SKM-1 treated with dmso at 0.1 percent for 144 hours (cell line): Measurements from ENCODE around the gene TMEM164.

Source experiments
- DNase-seq: peaks from one replicate; lab custom pipeline; 2025; ENCODE audit not compliant: unreplicated experiment; lab: John Stamatoyannopoulos, UW

TMEM164 gene

GRCh38 chrX:110036162-110037033 is 33.5 kb downstream of the TMEM164 start:
- no peak for DNase-seq

GRCh38 chrX:110037178-110037577 is 34.3 kb downstream of the TMEM164 start:
- no peak for DNase-seq

GRCh38 chrX:110038900-110039299 is 36.0 kb downstream of the TMEM164 start:
- DNase-seq: no peak

GRCh38 chrX:110041980-110042379 is 39.1 kb downstream of the TMEM164 start:
- DNase-seq: no peak

- no peak for DNase-seq
These were observed 39.6 kb downstream of the TMEM164 start for GRCh38 chrX:110042496-110042895.

- DNase-seq: no peak
These were observed 40.6 kb downstream of the TMEM164 start for GRCh38 chrX:110043506-110043905.

- no peak for DNase-seq
These were observed 41.7 kb downstream of the TMEM164 start for GRCh38 chrX:110044346-110045249.

- no peak for DNase-seq
These were observed 42.5 kb downstream of the TMEM164 start for GRCh38 chrX:110045421-110045820.

GRCh38 chrX:110046001-110046400 is 43.1 kb downstream of the TMEM164 start:
- no peak for DNase-seq

- DNase-seq: no peak
These were observed 44.1 kb downstream of the TMEM164 start for GRCh38 chrX:110046971-110047370.

GRCh38 chrX:110049096-110049495 is 46.2 kb downstream of the TMEM164 start:
- no peak for DNase-seq

GRCh38 chrX:110050386-110050785 is 47.5 kb downstream of the TMEM164 start:
- no peak for DNase-seq

GRCh38 chrX:110050901-110051300 is 48.0 kb downstream of the TMEM164 start:
- DNase-seq: no peak

GRCh38 chrX:110051559-110051958 is 48.6 kb downstream of the TMEM164 start:
- no peak for DNase-seq

GRCh38 chrX:110052303-110052702 is 49.4 kb downstream of the TMEM164 start:
- no peak for DNase-seq

GRCh38 chrX:110053453-110053852 is 50.5 kb downstream of the TMEM164 start:
- DNase-seq: no peak

- DNase-seq: no peak
These were observed 52.7 kb downstream of the TMEM164 start for GRCh38 chrX:110055616-110056015.

- no peak for DNase-seq
These were observed 53.5 kb downstream of the TMEM164 start for GRCh38 chrX:110056419-110056818.

GRCh38 chrX:110059410-110059809 is 56.5 kb downstream of the TMEM164 start:
- no peak for DNase-seq

GRCh38 chrX:110060317-110060716 is 57.4 kb downstream of the TMEM164 start:
- DNase-seq: no peak

GRCh38 chrX:110060846-110061537 is 58.1 kb downstream of the TMEM164 start:
- DNase-seq: no peak
